Inflammatory macrophage (primary cell): ENCODE results near the gene ALKBH7.
"Not testable (repeated sequence)": the region's sequence is repeated elsewhere in the genome, so short reads cannot be mapped to it uniquely, and the experiment has no call there.

Experiments
- DNase-seq, 2 donors: peaks; one replicate each; pipeline ENCODE4 v3.0.0-alpha.2; 2020 to 2022
- total RNA-seq, 18 experiments: gene quantifications; one replicate each; lab custom pipeline; 2026; ENCODE audit warnings: mixed read lengths in 6 of 18, inconsistent platforms in 2 of 18; lab: John Stamatoyannopoulos, UW

Gene ALKBH7, protein sequence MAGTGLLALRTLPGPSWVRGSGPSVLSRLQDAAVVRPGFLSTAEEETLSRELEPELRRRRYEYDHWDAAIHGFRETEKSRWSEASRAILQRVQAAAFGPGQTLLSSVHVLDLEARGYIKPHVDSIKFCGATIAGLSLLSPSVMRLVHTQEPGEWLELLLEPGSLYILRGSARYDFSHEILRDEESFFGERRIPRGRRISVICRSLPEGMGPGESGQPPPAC
- total RNA-seq: 6.1 to 36.0 (median 18.7) reads per million in 18 experiments

- peak; percentile 100 for DNase-seq
Measured at GRCh38 chr19:6372594-6373095, at the start of gene ALKBH7. TSS of gene ALKBH7 (plus strand) at chr19:6372794. CDS start at chr19:6372821, 27 bp downstream.

DNA sequence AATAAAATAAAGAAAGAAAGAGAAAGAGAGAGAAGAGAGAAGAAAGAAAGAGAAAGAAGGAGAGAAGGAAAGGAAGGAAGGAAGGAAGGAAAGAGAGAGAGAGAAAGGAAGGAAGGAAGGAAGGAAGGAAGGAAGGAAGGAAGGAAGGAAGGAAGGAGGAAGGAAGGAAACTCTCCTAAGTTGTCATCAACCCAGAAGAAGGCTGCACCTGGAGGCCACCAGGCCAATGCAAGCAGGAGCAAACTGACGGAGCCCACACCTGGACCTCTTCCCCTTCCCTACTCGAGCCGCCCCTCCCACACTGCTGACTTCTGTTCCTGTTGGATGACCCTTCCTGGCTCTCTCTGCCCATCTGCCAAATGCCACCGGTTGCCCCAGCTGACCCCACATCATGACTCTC, 47.8 kb upstream of the ALKBH7 start:
- DNase-seq: no peak

DNA sequence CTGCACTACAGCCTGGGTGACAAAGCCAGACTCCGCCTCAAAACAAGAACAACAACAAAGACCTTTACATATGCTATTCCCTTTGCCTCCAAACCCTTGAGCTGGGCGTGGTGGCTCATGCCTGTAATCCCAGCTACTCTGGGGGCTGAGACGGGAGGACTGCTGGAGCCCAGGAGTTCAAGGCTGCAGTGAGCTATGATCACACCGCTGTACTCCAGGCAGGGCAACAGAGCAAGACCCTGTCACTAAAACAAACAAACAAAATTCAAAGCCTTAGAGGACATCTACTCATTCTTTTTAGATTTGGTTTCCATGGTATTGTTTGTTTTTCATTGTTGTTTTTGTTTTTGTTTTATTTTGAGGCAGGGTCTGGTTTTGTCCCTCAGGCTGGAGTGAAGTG, 47.0 kb upstream of the ALKBH7 start:
- DNase-seq: no peak

DNA sequence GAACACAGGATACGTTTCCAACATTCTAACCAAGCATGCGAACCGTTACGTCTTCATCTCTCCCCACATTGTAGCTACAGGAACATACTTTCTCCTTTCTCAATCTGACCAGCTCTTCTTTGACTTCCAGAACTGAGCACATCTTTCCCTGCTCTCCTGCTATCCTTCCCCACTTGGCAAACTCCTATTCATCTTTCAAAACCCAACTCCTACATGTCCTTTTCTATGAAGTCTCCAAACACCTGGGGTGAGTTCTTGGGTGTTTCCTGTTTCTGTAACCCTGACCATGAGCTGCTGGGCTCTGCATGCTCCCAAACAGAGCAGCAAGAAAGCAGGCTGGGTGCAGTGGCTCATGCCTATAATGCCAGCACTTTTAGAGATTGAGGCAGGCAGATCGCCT, 45.8 kb upstream of the ALKBH7 start:
- DNase-seq: no peak

GRCh38 chr19:6333439-6333838, 39.2 kb upstream of the ALKBH7 start, which contains the start of gene ACER1:
TSS of gene ACER1 (minus strand) at chr19:6333612. CDS start at chr19:6333551, 61 bp downstream.
- no peak for DNase-seq

DNA sequence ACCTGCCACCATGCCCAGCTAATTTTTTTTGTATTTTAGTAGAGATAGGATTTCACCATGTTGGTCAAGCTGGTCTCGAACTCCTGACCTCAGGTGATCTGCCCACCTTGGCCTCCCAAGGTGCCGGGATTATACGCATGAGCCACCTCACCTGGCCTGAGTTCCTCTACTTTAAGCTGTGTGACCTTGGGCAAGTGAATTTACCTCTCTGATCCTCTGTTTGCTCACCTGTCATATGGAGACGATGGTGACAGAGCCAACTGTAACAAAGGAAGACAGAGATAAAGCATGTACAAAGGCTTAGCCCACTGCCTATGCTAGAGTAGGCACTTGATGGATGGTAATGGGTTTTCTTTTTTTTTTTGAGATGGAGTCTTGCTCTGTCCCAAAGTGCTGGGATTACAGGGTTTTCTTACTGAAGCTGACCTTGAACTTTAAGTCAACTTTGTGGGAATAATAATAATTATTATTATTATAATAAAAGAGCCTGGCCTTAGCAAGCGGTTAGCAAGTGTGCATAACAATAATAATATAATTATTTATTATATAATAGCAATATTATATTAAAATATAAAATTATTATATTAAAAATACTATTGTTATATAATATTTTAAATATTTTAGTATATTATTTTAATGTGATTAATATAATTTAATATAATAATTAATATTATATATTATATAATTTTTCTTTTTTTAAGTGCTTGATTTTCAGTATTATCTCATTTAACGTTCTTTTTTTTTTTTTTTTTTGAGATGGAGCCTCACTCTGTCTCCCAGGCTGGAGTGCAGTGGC, 37.9 kb upstream of the ALKBH7 start:
- no peak for DNase-seq

DNA sequence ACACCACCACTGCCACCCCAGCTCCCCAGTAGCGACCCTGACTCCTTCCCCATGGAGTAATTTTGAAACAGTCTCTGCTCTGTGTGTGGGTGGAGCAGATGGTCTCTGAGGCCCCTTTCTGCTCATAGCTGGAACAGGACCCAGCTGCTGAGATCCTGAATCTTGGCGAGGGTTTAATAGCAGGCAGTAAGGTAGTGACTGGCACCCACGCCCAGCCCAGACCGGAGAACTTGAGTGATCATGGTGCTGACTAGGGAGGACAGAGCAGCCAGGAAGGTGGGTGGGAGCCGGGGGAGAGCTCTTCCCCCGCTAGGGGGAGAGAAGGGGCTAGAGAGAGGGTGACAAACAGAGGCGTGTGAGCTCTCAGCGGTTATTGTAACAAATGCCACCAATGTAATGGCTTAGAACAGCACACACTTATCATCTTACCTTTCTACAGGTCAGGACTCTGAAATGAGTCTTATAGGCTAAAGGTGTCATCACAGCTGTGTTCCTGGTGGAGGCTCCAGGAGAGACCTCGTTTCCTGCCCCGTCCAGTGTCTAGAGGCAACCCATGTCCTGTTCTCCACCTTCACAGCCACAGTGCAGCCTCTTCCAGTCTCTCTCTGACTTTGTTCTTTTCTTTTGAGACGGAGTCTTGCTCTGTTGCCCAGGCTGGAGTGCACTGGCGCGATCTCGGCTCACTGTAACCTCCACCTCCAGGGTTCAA, 31.9 kb upstream of the ALKBH7 start:
- no peak for DNase-seq

GRCh38 chr19:6343462-6343861, 29.1 kb upstream of the ALKBH7 start:
- no peak for DNase-seq

- DNase-seq: not testable (repeated sequence)
Measured at GRCh38 chr19:6349271-6349670, 23.3 kb upstream of the ALKBH7 start.

- DNase-seq: no peak
Measured at GRCh38 chr19:6350688-6351087, 21.9 kb upstream of the ALKBH7 start.

DNA sequence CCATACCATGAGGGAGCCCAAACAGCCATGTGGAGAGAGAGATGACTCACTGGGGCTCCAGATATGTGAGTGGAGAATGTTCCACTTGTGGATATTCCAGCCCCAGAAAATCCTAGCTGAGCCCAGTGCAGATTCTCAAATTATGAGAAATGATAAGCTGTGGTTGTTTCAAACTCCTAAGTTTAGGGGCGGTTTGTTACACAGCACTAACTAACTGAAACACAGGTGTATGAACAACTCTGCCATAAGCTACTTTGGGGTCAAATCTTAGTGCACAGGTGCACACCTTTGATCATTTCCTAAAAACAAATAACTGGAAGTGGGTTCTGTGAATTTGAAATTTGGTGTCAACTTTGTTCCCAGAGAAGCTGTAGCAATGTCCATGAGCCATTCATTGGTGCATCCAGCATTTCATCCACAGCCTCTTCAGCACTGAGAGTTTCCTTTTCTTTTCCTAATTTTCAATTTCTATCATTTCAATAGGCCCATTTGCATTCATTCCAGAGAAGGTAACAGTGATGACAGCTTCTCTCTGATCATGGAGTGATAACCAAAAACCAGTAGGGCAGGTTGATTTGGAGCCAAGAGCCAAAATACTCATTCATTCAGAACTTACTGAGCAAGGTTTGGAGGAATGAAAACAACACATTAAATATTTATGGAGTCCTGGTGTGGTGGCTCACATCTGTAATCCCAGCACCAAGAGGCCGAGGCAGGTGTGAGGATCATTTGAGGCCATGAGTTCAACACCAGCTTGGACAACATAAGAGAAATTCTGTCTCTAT, 20.0 kb upstream of the ALKBH7 start:
- no peak for DNase-seq

DNA sequence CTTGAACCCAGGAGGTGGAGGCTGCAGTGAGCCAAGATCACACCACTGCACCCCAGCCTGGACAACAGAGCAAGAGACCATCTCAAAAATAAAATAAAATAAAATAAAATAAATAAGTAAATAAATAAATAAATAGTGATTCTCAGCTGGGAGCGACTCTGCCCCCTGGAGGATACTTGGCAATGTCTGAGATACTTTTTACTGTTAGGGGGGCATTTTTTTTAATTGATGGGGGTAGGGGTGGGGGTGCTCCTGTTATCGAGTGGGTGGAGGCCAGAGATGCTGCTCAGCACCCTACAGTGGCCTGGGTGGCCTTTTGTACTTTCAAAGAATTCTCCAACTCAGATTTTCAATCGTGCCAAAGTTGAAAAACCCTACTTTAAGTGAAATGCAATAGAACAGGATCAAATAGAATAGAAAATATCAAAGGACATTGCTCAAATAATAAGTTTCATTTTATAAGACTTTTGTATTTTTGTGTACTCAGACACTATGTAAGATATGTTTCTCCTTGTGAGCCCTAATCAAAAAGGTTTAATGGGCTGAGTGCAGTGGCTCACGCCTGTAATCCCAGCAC, 18.4 kb upstream of the ALKBH7 start:
- peak in 1 of 2 donors; percentile 16 for DNase-seq

DNA sequence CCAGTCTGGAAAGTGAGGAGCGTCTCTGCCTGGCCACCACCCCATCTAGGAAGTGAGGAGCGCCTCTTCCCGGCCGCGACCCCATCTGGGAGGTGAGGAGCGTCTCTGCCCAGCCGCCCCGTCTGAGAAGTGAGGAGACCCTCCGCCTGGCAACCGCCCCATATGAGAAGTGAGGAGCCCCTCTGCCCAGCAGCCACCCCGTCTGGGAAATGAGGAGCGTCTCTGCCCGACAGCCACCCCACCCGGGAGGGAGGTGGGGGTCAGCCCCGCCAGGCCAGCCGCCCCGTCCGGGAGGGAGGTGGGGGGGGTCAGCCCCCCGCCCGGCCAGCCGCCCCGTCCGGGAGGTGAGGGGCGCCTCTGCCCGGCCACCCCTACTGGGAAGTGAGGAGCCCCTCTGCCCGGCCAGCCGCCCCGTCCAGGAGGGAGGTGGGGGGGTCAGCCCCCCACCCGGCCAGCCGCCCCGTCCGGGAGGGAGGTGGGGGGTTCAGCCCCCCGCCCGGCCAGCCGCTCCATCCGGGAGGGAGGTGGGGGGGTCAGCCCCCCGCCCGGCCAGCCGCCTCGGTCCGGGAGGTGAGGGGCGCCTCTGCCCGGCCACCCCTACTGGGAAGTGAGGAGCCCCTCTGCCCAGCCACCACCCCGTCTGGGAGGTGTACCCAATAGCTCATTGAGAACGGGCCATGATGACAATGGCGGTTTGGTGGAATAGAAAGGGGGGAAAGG, 17.1 kb upstream of the ALKBH7 start:
- not testable (repeated sequence) for DNase-seq

DNA sequence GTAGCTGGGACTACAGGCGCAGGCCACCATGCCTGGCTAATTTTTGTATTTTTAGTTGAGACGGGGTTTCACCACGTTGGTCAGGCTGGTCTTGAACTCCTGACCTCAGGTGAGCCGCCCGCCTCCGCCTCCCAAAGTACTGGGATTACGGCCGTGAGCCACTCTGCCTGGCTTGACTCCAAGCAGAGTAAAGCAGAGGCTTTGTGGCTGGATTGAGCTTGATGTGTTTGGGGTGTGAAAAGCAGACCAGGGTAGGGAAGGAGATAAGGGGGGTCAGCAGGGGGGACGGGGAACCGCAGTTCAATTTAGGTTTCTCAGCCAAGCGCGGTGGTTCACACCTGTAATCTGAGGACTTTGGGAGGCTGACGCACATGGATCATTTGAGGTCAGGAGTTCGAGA, 15.4 kb upstream of the ALKBH7 start:
- DNase-seq: no peak

DNA sequence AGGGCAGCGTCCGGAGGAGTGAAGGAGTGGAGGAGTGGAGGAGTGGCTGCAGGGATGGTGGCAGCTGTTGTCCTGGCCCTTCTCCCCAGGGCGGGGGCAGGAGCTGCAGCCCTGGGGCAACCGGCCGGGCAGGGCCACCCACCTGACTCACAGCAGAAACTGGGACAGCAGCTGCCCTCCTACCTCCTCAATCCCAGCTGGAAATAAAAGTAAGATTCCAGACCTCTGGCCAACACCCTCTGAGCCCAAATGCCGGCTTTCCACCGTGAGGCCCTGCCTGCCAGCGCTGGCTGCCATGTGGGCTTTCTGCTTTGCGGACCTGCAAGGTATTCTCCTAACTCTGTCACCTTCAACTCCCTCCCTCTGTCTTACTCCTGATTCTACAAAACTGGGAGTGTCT, 14.6 kb upstream of the ALKBH7 start:
- DNase-seq: no peak

DNA sequence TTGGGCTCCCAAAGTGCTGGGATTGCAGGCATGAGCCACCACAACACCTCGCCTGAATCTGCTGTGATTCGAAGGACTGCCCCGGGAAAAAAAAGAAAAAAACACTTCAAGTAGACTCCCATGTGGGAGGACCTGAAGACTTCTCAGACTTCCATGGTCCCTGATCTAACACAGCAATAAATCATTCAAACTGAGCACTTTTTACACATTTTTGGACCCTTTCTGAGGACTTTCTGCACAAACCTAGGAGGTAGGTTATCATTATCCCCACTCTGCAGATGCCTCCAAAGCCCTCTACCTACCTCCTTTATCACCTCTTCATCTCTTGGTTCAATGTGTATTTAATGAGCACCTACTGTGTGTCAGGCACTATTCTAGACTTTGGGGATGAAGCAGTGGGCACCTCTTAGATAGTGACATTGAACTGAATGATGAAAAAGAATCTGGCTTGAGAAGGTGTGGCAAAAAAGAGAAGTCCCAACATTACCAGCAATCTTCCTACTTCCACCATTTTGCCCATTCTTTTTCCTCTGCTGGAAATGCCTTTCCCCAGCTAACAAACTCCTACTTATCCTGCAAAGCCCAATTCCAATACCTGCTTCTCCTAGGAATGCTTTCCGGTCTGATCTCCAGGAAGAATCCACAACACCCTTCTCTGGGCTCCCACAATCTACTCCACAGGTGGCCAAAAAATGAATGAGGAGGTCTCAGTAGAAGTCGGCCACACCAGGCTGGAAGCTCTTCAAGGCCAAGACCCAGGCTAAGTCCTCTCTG, 12.8 kb upstream of the ALKBH7 start:
- no peak for DNase-seq

- DNase-seq: not testable (repeated sequence)
Measured at GRCh38 chr19:6360445-6360844, 12.1 kb upstream of the ALKBH7 start.

DNA sequence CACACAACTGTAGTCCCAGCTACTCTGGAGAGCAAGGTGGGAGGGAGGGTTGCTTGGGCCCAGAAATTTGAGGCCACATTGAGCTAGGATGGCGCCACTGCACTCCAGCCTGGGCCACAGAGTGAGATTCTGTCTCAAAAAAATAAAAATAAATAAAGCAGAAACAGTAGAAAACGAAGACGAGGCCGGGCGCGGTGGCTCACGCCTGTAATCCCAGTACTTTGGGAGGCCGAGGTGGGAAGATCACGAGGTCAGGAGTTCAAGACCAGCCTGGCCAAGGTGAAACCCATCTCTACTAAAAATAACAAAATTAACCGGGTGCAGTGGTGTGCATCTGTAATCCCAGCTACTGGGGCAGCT, 11.8 kb upstream of the ALKBH7 start:
- not testable (repeated sequence) for DNase-seq

DNA sequence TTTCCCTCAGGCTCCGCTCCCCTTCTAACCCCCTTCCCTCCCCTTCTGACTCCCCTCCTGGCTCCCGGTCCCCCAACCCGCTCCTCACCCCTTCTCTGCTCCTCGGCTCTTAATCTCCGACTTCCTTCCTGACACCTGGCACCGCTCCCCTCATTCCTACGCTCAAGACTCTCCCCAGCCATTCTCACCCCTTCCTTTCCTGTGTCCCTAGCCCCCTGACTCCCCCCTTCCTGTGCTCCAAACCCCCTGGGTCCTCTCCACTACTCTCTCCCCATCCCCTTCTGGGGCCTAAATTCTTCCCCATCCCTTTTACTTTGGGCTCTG, 10.6 kb upstream of the ALKBH7 start:
- no peak for DNase-seq

- no peak for DNase-seq
Measured at GRCh38 chr19:6362351-6362801, 10.2 kb upstream of the ALKBH7 start.

DNA sequence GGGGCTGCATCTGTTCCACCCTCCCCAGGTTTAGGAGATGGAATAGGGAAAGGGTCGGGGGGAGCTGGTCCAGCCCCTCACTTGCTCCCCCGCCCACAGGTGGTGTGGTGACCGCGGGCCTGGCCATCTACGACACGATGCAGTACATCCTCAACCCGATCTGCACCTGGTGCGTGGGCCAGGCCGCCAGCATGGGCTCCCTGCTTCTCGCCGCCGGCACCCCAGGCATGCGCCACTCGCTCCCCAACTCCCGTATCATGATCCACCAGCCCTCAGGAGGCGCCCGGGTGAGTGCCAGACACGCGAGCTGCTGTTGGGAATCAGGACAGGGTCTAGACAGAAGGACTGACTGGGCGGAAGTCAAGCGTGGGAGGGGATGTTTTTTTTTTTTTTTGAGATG, 8.2 kb upstream of the ALKBH7 start:
- no peak for DNase-seq
